GM23338 (cell line): Measurements from ENCODE around the gene GLG1. TPM values are rescaled to one million over a fixed set of nuclear protein-coding genes. Genes with fewer than 3 reads are reported as not detected.

ENCODE experiments used
- ATAC-seq: fragments of 200-7000 bp; cut with Tn5 transposase; 3 replicates; pipeline ENCODE4 v1.9.1; 2020
- DNase-seq: peaks from one replicate; pipeline ENCODE4 v3.0.0-alpha.2; 2015; ENCODE audit warnings: low spot score
- H2AFZ ChIP-seq: fragments of 200-600 bp; sonication (generic); 2 replicates; pipeline ENCODE4 v1.8.0; 2016; ENCODE audit warnings: antibody characterized with exemption, mild to moderate bottlenecking, moderate library complexity
- H3F3A ChIP-seq: fragments of 200-600 bp; sonication (generic); replicated peaks from 2 replicates; pipeline ENCODE4 v1.8.0; 2017; ENCODE audit warnings: antibody characterized with exemption, mixed run types, low read depth
- H3K27ac ChIP-seq: fragments of 200-600 bp; sonication (generic); 2 replicates; pipeline ENCODE4 v1.6.1; 2016; ENCODE audit warnings: low read depth
- H3K27me3 ChIP-seq: fragments of 200-600 bp; sonication (generic); 2 replicates; pipeline ENCODE4 v1.8.0; 2016; ENCODE audit warnings: mild to moderate bottlenecking, mixed run types, moderate library complexity; ENCODE audit not compliant: insufficient read depth
- H3K36me3 ChIP-seq: fragments of 200-600 bp; sonication (generic); 2 replicates; pipeline ENCODE4 v1.8.0; 2016; ENCODE audit warnings: mild to moderate bottlenecking; ENCODE audit not compliant: insufficient read depth
- H3K4me1 ChIP-seq: fragments of 200-600 bp; sonication (generic); 2 replicates; pipeline ENCODE4 v1.8.0; 2016; ENCODE audit warnings: mild to moderate bottlenecking, moderate library complexity; ENCODE audit not compliant: insufficient read depth
- H3K4me2 ChIP-seq: fragments of 200-600 bp; sonication (generic); 2 replicates; pipeline ENCODE4 v1.7.1; 2017; ENCODE audit warnings: mixed run types
- H3K4me3 ChIP-seq: fragments of 200-600 bp; sonication (generic); 2 replicates; pipeline ENCODE4 v1.6.1; 2016; ENCODE audit warnings: mixed run types
- H3K79me2 ChIP-seq: fragments of 200-600 bp; sonication (generic); replicated peaks from 2 replicates; pipeline ENCODE4 v1.8.0; 2017; ENCODE audit warnings: mild to moderate bottlenecking; ENCODE audit not compliant: insufficient read depth
- H3K9me2 ChIP-seq: fragments of 200-600 bp; sonication (generic); 2 replicates; pipeline ENCODE4 v1.8.0; 2017; ENCODE audit not compliant: insufficient read depth
- H4K20me1 ChIP-seq: fragments of 200-600 bp; sonication (generic); replicated peaks from 2 replicates; pipeline ENCODE4 v1.8.0; 2017; ENCODE audit warnings: mild to moderate bottlenecking; ENCODE audit not compliant: insufficient read depth
- H3K27ac Mint-ChIP-seq: 2 replicates; pipeline ENCODE4 v1.8.0; 2020; ENCODE audit warnings: inconsistent platforms, mild to moderate bottlenecking, moderate library complexity, mixed read lengths
- H3K27me3 Mint-ChIP-seq: 3 replicates; pipeline ENCODE4 v1.8.0; 2022; ENCODE audit warnings: low read depth, mild to moderate bottlenecking, moderate library complexity, mixed read lengths, inconsistent platforms; ENCODE audit not compliant: insufficient read depth, poor library complexity
- H3K36me3 Mint-ChIP-seq: 3 replicates; pipeline ENCODE4 v1.8.0; 2021; ENCODE audit warnings: low read depth, mild to moderate bottlenecking, inconsistent platforms, moderate library complexity, mixed read lengths
- H3K4me1 Mint-ChIP-seq: 3 replicates; pipeline ENCODE4 v1.8.0; 2020; ENCODE audit warnings: mild to moderate bottlenecking, inconsistent platforms, mixed read lengths
- H3K4me3 Mint-ChIP-seq: 3 replicates; pipeline ENCODE4 v1.8.0; 2021; ENCODE audit warnings: moderate library complexity, mild to moderate bottlenecking, inconsistent platforms, mixed read lengths
- H3K9me3 Mint-ChIP-seq: 3 replicates; pipeline ENCODE4 v1.8.0; 2020; ENCODE audit warnings: moderate library complexity, mild to moderate bottlenecking, inconsistent platforms, mixed read lengths
- CREB1 ChIP-seq: fragments of 250-450 bp; sonication (Bioruptor Pico); IDR thresholded peaks from 2 replicates; pipeline ENCODE4 v1.5.0; 2020; ENCODE audit warnings: low read depth, mild to moderate bottlenecking, moderate library complexity
- JUNB ChIP-seq: IDR thresholded peaks from one replicate; pipeline ENCODE4 v1.6.1; 2016; ENCODE audit warnings: antibody characterized with exemption; ENCODE audit not compliant: unreplicated experiment
- ZNF114 ChIP-seq: fragments of 250-450 bp; sonication (Bioruptor Pico); IDR thresholded peaks from 2 replicates; pipeline ENCODE4 v1.5.0; 2020; ENCODE audit warnings: mild to moderate bottlenecking, moderate library complexity
- polyA plus RNA-seq: library from polyadenylated mRNA; unstranded; fragments of >200 nt; fragmentation: Nextera tagmentation; extraction: Ambion mirVana; gene quantifications from 2 replicates; pipeline ENCODE4 v1.2.1, GENCODE V29; 2016
- total RNA-seq: library from RNA; depleted of rRNA; stranded (reverse); fragments of >200 nt; shearing (Covaris generic); gene quantifications from 2 replicates; pipeline ENCODE4 v1.2.3, GENCODE V29; 2014
- TF ChIP-seq, protein P1 (sequence below): fragments of 250-450 bp; sonication (Bioruptor Pico); IDR thresholded peaks from 2 replicates; pipeline ENCODE4 v1.5.0; 2020; ENCODE audit warnings: mild to moderate bottlenecking, moderate library complexity
- TF ChIP-seq, protein P2 (sequence below): IDR thresholded peaks from one replicate; pipeline ENCODE4 v1.6.1; 2018; ENCODE audit warnings: antibody characterized with exemption; ENCODE audit not compliant: unreplicated experiment
- TF ChIP-seq, protein P3 (sequence below): IDR thresholded peaks from 2 replicates; pipeline ENCODE4 v1.6.1; 2016; ENCODE audit warnings: antibody characterized with exemption

Gene GLG1
- total and polyA plus RNA-seq, 2 experiments from 2014 or later, result 61.2 to 211 TPM

DNA sequence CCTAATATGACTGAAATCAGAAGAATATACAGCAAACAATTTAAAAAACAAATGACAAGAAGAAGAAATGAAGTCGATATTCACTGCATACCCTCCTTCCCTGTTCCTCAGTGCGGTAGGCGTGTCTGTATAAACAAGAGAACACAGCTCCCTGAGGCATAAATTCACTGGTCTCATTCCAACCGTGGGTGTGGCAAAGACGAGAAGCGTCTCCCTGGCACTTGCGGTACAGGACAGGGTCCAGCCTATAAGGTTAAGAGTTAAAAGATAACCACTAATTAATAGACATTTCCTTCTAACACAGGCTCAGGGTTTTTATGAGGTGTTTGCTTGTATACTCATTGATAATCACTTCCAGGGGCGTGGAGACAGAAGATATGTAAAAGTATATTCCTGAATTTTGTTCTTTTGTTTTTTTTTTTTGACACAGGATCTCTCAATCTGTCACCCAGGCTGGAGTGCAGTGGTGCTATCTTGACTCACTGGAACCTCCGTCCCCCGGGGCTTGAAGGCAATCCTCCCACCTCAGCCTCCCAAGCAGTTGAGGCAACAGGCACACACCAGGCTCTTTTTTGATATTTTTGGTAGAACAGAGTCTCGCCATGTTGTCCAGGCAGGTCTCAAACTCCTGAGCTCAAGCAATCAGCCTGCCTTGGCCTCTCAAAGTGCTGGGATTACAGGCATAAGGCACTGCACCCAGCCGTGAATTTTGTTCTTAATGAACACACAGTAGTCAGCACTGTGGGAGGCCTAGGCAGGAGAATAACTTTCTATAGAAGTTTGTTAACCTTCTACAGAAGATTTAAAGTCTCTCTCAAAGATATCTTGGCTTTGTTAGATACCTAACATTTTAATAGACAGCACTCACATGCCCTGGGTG lies 126.5 kb downstream of the GLG1 start:
- Histone ChIP-seq H3K27me3 (no peaks in the 10 kb centered on the region), H3K4me1 (no peaks in the 10 kb centered on the region), H4K20me1 (peaks cover 8% of the 10 kb centered on the region), H3K27ac (0 out of 2 replicates have a peak overlapping the region, but pooled peaks have one; percentile 26), H3K79me2 (no peaks in the 10 kb centered on the region), H3F3A (no peaks in the 10 kb centered on the region), H2AFZ (no peak overlapping the region), H3K4me2 (no peak overlapping the region), H3K36me3 (peaks cover 39% of the 10 kb centered on the region), H3K4me3 (no peak overlapping the region), H3K9me2 (no peaks in the 10 kb centered on the region)
- peaks cover 7% of the 10 kb centered on the region for H3K27me3 Mint-ChIP-seq
- no peak overlapping the region for H3K4me3 Mint-ChIP-seq
- H3K27ac Mint-ChIP-seq, result no peak overlapping the region
- TF ChIP-seq JUNB (no peak), CREB1 (no peak), ZNF114 (CRISPR knock-in tag) (no peak)
- TF ChIP-seq, protein P1, sequence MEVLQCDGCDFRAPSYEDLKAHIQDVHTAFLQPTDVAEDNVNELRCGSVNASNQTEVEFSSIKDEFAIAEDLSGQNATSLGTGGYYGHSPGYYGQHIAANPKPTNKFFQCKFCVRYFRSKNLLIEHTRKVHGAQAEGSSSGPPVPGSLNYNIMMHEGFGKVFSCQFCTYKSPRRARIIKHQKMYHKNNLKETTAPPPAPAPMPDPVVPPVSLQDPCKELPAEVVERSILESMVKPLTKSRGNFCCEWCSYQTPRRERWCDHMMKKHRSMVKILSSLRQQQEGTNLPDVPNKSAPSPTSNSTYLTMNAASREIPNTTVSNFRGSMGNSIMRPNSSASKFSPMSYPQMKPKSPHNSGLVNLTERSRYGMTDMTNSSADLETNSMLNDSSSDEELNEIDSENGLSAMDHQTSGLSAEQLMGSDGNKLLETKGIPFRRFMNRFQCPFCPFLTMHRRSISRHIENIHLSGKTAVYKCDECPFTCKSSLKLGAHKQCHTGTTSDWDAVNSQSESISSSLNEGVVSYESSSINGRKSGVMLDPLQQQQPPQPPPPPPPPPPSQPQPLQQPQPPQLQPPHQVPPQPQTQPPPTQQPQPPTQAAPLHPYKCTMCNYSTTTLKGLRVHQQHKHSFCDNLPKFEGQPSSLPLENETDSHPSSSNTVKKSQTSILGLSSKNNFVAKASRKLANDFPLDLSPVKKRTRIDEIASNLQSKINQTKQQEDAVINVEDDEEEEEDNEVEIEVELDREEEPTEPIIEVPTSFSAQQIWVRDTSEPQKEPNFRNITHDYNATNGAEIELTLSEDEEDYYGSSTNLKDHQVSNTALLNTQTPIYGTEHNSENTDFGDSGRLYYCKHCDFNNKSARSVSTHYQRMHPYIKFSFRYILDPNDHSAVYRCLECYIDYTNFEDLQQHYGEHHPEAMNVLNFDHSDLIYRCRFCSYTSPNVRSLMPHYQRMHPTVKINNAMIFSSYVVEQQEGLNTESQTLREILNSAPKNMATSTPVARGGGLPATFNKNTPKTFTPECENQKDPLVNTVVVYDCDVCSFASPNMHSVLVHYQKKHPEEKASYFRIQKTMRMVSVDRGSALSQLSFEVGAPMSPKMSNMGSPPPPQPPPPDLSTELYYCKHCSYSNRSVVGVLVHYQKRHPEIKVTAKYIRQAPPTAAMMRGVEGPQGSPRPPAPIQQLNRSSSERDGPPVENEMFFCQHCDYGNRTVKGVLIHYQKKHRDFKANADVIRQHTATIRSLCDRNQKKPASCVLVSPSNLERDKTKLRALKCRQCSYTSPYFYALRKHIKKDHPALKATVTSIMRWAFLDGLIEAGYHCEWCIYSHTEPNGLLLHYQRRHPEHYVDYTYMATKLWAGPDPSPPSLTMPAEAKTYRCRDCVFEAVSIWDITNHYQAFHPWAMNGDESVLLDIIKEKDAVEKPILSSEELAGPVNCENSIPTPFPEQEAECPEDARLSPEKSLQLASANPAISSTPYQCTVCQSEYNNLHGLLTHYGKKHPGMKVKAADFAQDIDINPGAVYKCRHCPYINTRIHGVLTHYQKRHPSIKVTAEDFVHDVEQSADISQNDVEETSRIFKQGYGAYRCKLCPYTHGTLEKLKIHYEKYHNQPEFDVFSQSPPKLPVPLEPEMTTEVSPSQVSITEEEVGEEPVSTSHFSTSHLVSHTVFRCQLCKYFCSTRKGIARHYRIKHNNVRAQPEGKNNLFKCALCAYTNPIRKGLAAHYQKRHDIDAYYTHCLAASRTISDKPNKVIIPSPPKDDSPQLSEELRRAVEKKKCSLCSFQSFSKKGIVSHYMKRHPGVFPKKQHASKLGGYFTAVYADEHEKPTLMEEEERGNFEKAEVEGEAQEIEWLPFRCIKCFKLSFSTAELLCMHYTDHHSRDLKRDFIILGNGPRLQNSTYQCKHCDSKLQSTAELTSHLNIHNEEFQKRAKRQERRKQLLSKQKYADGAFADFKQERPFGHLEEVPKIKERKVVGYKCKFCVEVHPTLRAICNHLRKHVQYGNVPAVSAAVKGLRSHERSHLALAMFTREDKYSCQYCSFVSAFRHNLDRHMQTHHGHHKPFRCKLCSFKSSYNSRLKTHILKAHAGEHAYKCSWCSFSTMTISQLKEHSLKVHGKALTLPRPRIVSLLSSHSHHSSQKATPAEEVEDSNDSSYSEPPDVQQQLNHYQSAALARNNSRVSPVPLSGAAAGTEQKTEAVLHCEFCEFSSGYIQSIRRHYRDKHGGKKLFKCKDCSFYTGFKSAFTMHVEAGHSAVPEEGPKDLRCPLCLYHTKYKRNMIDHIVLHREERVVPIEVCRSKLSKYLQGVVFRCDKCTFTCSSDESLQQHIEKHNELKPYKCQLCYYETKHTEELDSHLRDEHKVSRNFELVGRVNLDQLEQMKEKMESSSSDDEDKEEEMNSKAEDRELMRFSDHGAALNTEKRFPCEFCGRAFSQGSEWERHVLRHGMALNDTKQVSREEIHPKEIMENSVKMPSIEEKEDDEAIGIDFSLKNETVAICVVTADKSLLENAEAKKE (CRISPR knock-in tag), result no peak
- TF ChIP-seq, protein P2, sequence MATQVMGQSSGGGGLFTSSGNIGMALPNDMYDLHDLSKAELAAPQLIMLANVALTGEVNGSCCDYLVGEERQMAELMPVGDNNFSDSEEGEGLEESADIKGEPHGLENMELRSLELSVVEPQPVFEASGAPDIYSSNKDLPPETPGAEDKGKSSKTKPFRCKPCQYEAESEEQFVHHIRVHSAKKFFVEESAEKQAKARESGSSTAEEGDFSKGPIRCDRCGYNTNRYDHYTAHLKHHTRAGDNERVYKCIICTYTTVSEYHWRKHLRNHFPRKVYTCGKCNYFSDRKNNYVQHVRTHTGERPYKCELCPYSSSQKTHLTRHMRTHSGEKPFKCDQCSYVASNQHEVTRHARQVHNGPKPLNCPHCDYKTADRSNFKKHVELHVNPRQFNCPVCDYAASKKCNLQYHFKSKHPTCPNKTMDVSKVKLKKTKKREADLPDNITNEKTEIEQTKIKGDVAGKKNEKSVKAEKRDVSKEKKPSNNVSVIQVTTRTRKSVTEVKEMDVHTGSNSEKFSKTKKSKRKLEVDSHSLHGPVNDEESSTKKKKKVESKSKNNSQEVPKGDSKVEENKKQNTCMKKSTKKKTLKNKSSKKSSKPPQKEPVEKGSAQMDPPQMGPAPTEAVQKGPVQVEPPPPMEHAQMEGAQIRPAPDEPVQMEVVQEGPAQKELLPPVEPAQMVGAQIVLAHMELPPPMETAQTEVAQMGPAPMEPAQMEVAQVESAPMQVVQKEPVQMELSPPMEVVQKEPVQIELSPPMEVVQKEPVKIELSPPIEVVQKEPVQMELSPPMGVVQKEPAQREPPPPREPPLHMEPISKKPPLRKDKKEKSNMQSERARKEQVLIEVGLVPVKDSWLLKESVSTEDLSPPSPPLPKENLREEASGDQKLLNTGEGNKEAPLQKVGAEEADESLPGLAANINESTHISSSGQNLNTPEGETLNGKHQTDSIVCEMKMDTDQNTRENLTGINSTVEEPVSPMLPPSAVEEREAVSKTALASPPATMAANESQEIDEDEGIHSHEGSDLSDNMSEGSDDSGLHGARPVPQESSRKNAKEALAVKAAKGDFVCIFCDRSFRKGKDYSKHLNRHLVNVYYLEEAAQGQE, result no peak
- TF ChIP-seq, protein P3, sequence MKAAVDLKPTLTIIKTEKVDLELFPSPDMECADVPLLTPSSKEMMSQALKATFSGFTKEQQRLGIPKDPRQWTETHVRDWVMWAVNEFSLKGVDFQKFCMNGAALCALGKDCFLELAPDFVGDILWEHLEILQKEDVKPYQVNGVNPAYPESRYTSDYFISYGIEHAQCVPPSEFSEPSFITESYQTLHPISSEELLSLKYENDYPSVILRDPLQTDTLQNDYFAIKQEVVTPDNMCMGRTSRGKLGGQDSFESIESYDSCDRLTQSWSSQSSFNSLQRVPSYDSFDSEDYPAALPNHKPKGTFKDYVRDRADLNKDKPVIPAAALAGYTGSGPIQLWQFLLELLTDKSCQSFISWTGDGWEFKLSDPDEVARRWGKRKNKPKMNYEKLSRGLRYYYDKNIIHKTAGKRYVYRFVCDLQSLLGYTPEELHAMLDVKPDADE, result no peak
- DNase-seq, result no peak
- H3K9me3 Mint-ChIP-seq, result no peaks in the 10 kb centered on the region
- no peak for ATAC-seq
- H3K36me3 Mint-ChIP-seq, result peaks cover 71% of the 10 kb centered on the region
- no peaks in the 10 kb centered on the region for H3K4me1 Mint-ChIP-seq
